GM21526 (cell line): Measurements from ENCODE around the gene FTCD.
"Not testable (repeated sequence)": the region's sequence is repeated elsewhere in the genome, so short reads cannot be mapped to it uniquely, and the experiment has no call there.

ENCODE experiments used
- ATAC-seq: cut with Tn5 transposase; IDR thresholded peaks from one replicate; pipeline ENCODE4 v1.9.1; 2021; ENCODE audit warnings: moderate library complexity; ENCODE audit not compliant: unreplicated experiment, low FRiP score

Gene FTCD

GRCh38 chr21:46154155-46154954, 1.0 kb downstream of the FTCD start:
- ATAC-seq = no peak

GRCh38 chr21:46153247-46154154, 1.9 kb downstream of the FTCD start:
- no peak for ATAC-seq

- ATAC-seq = no peak
These were observed 2.5 kb downstream of the FTCD start for GRCh38 chr21:46152927-46153246.

GRCh38 chr21:46151989-46152926, 3.1 kb downstream of the FTCD start:
- ATAC-seq = no peak

GRCh38 chr21:46151261-46151988, 4.0 kb downstream of the FTCD start:
- no peak for ATAC-seq

GRCh38 chr21:46150491-46151121, 4.8 kb downstream of the FTCD start:
- ATAC-seq = no peak

- ATAC-seq = no peak
These were observed 5.3 kb downstream of the FTCD start for GRCh38 chr21:46150073-46150472.

GRCh38 chr21:46149205-46149901, 6.0 kb downstream of the FTCD start:
- ATAC-seq = no peak

GRCh38 chr21:46148106-46148505, 7.3 kb downstream of the FTCD start:
- ATAC-seq = no peak

GRCh38 chr21:46147429-46147828, 8.0 kb downstream of the FTCD start:
- not testable (repeated sequence) for ATAC-seq

GRCh38 chr21:46146856-46147255, 8.5 kb downstream of the FTCD start:
- ATAC-seq = no peak

GRCh38 chr21:46145840-46146691, 9.3 kb downstream of the FTCD start:
- ATAC-seq = no peak

- ATAC-seq = no peak
These were observed 10.1 kb downstream of the FTCD start for GRCh38 chr21:46145159-46145839.

- ATAC-seq = no peak
These were observed 10.8 kb downstream of the FTCD start for GRCh38 chr21:46144464-46145070.

GRCh38 chr21:46142582-46143473, 12.6 kb downstream of the FTCD start:
- ATAC-seq = no peak
